OCI-LY1 (cell line): ENCODE data around the gene NKX1-1.

Source experiments
- H2AFZ ChIP-seq: fragments of 200-600 bp; sonication (generic), shearing (Covaris generic); 2 replicates; pipeline ENCODE4 v1.6.0; 2014; ENCODE audit warnings: antibody characterized with exemption, mild to moderate bottlenecking, low read length
- H3F3A ChIP-seq: fragments of 200-600 bp; sonication (generic), shearing (Covaris generic); 2 replicates; pipeline ENCODE4 v1.6.0; 2014; ENCODE audit warnings: mild to moderate bottlenecking, antibody characterized with exemption, low read length, moderate library complexity; ENCODE audit not compliant: insufficient read depth
- H3K27ac ChIP-seq: fragments of 200-600 bp; sonication (generic); 2 replicates; pipeline ENCODE4 v1.5.1; 2014; ENCODE audit warnings: low read length, mixed run types, mild to moderate bottlenecking, low read depth; ENCODE audit not compliant: poor library complexity, severe bottlenecking
- H3K27me3 ChIP-seq: fragments of 200-600 bp; sonication (generic); 2 replicates; pipeline ENCODE4 v1.6.0; 2014; ENCODE audit warnings: antibody characterized with exemption, mild to moderate bottlenecking, low read length, moderate library complexity; ENCODE audit not compliant: insufficient read depth
- H3K36me3 ChIP-seq: fragments of 200-600 bp; sonication (generic); 2 replicates; pipeline ENCODE4 v1.6.1; 2014; ENCODE audit warnings: mild to moderate bottlenecking, antibody characterized with exemption, low read length, moderate library complexity, mixed read lengths; ENCODE audit not compliant: insufficient read depth
- H3K4me1 ChIP-seq: fragments of 200-600 bp; sonication (generic); 2 replicates; pipeline ENCODE4 v1.5.1; 2014; ENCODE audit warnings: mild to moderate bottlenecking, low read length, moderate library complexity; ENCODE audit not compliant: insufficient read depth, severe bottlenecking
- H3K4me2 ChIP-seq: fragments of 200-600 bp; sonication (generic), shearing (Covaris generic); 2 replicates; pipeline ENCODE4 v1.6.1; 2014; ENCODE audit warnings: low read length
- H3K4me3 ChIP-seq: fragments of 200-600 bp; sonication (generic); 2 replicates; pipeline ENCODE4 v1.5.1; 2014; ENCODE audit warnings: low read length, low read depth, mild to moderate bottlenecking, mixed read lengths; ENCODE audit not compliant: poor library complexity, severe bottlenecking
- H3K79me2 ChIP-seq: fragments of 200-600 bp; shearing (Covaris generic); 2 replicates; pipeline ENCODE4 v1.6.1; 2016; ENCODE audit warnings: mixed run types, low read length, mixed read lengths; ENCODE audit not compliant: insufficient read depth
- H3K9ac ChIP-seq: fragments of 200-600 bp; sonication (generic), shearing (Covaris generic); 2 replicates; pipeline ENCODE4 v1.6.1; 2014; ENCODE audit warnings: mild to moderate bottlenecking, low read length, mixed read lengths
- H3K9me2 ChIP-seq: fragments of 200-600 bp; sonication (generic), shearing (Covaris generic); 2 replicates; pipeline ENCODE4 v1.6.1; 2014; ENCODE audit warnings: low read depth, mild to moderate bottlenecking, low read length, mixed read lengths
- H3K9me3 ChIP-seq: fragments of 200-600 bp; shearing (Covaris generic); 2 replicates; pipeline ENCODE4 v1.6.1; 2014; ENCODE audit warnings: low read length, mixed read lengths
- H4K20me1 ChIP-seq: fragments of 200-600 bp; sonication (generic), shearing (Covaris generic); 2 replicates; pipeline ENCODE4 v1.6.0; 2016; ENCODE audit warnings: mild to moderate bottlenecking, low read length; ENCODE audit not compliant: insufficient read depth
- CTCF ChIP-seq: fragments of 200-600 bp; sonication (generic), shearing (Covaris generic); IDR thresholded peaks from 2 replicates; pipeline ENCODE4 v1.5.1; 2017; ENCODE audit warnings: mild to moderate bottlenecking, antibody characterized with exemption, low read length, moderate library complexity, mixed read lengths
- EZH2 ChIP-seq: fragments of 200-600 bp; sonication (generic), shearing (Covaris generic); IDR thresholded peaks from 2 replicates; pipeline ENCODE4 v1.8.0; 2017; ENCODE audit warnings: borderline replicate concordance, mixed run types, mild to moderate bottlenecking, antibody characterized with exemption, low read length, moderate library complexity, mixed read lengths

The NKX1-1 gene

DNA sequence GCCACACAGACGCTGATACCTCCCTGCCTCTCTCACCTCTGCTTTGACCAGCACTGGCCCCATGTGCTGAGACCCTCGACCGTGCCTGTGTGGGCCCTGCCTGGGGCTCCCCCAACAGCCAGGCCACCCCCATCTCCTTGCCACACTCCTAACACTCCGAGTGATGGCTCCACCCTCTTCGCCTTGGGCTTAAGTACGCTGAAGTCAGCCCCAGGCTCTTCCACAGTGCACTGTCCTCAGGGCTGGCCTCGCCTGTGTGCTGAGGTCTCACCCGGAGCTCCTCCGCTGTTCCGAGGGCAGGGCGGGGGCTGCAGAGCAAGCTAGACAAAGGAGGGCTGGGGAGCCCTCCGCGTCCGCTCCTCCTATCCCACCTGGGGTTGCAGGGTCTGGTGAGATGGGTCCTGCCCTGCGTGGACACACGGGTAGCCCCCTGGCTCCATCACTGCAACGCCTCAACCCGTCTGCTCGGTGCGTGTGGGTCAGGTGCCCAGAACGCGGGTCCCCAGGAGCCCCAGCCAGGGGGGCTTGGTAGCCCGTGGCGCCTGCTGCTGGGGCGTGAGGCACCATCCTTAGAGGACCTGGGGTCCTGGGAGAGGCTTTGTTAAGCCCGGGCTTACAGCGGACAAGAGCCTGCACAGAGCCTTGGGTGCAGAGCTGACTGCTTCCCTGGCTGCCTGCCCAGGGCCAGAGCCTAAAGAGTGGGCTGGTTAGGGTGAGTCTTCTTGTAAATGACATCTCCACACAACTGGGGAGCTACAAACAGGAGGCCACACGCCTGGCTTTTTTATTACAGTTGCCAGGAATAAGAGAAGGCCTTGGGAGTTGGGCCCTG, 42.6 kb upstream of the NKX1-1 start:
- Histone ChIP-seq H3F3A (no peaks in the 10 kb centered on the region), H3K4me1 (no peaks in the 10 kb centered on the region), H3K79me2 (no peaks in the 10 kb centered on the region), H3K27me3 (no peaks in the 10 kb centered on the region), H3K9ac (no peak overlapping the region), H3K36me3 (no peaks in the 10 kb centered on the region), H4K20me1 (no peaks in the 10 kb centered on the region), H3K4me2 (no peak overlapping the region), H2AFZ (no peak overlapping the region), H3K27ac (no peak overlapping the region), H3K9me2 (no peaks in the 10 kb centered on the region), H3K9me3 (no peaks in the 10 kb centered on the region), H3K4me3 (no peak overlapping the region)
- TF ChIP-seq CTCF (no peak), EZH2 (no peak)

DNA sequence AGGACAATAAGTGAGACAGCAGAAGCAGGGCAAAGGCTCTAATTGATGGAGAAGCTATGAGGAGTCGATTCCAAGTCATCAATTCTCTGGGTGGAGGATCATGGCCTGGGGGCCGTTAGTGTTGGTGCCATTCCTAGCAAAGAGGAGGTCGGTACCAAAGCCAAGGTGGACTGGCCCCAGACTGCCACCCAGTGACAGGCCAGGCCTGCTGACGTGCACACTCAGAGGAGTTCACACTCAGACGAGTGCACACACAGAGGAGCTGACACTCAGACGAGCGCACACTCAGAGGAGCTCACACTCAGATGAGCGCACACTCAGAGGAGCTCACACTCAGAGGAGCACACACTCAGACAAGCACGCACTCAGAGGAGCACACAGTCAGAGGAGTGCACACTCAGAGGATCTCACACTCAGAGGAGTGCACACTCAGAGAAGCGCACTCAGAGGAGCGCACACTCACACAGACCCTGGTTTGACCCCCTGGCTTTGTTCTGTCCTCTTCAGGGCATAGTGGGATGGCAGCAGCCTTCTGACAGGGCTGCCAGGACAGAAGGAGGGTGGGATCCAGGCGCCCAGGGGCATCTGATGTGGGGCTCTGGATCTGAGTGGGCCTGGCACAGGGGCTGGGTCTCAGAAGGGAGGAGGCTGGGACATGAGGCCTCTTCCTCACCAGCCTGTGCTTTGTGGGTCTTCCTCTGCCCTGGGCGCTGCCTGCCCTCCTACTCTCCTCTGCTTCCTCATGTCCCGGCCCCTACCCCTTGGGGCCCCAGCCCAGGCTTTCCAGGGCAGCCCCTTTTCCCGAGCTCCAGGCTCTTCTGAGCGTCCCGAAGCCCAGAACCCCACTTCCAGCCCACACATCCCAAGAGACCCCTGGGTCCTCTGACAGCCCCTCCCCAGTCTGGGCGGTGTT, 41.7 kb upstream of the NKX1-1 start:
- no peaks in the 10 kb centered on the region for H3K9me2 ChIP-seq
- H4K20me1 ChIP-seq = no peaks in the 10 kb centered on the region
- no peak overlapping the region for H3K27ac ChIP-seq
- H3K79me2 ChIP-seq = no peaks in the 10 kb centered on the region
- H3F3A ChIP-seq = no peaks in the 10 kb centered on the region
- TF ChIP-seq CTCF = no peak
- no peak for TF ChIP-seq EZH2
- no peaks in the 10 kb centered on the region for H3K4me1 ChIP-seq
- no peak overlapping the region for H3K9ac ChIP-seq
- H3K4me3 ChIP-seq = no peak overlapping the region
- H3K27me3 ChIP-seq = no peaks in the 10 kb centered on the region
- no peaks in the 10 kb centered on the region for H3K9me3 ChIP-seq
- H3K4me2 ChIP-seq = no peak overlapping the region
- no peaks in the 10 kb centered on the region for H3K36me3 ChIP-seq
- no peak overlapping the region for H2AFZ ChIP-seq

- no peaks in the 10 kb centered on the region for H4K20me1 ChIP-seq
- no peak overlapping the region for H3K4me3 ChIP-seq
- H3K27ac ChIP-seq = no peak overlapping the region
- TF ChIP-seq CTCF (no peak), EZH2 (no peak)
- H3K4me1 ChIP-seq = no peaks in the 10 kb centered on the region
- no peak overlapping the region for H2AFZ ChIP-seq
- H3K4me2 ChIP-seq = no peak overlapping the region
- no peaks in the 10 kb centered on the region for H3K9me2 ChIP-seq
- H3K27me3 ChIP-seq = no peaks in the 10 kb centered on the region
- H3K36me3 ChIP-seq = no peaks in the 10 kb centered on the region
- no peak overlapping the region for H3K9ac ChIP-seq
- H3F3A ChIP-seq = no peaks in the 10 kb centered on the region
- H3K9me3 ChIP-seq = no peaks in the 10 kb centered on the region
- no peaks in the 10 kb centered on the region for H3K79me2 ChIP-seq
Observed at GRCh38 chr4:1446502-1447386, 40.5 kb upstream of the NKX1-1 start.
